Measurements from ENCODE around the gene SEMG1. TPM values are rescaled to one million over a fixed set of nuclear protein-coding genes. Genes with fewer than 3 reads are reported as not detected.

Gene SEMG1
- total RNA-seq, 1 experiment from 2014 or later = not detected

GRCh38 chr20:45258259-45258658, 51.4 kb downstream of the SEMG1 start:
- Mint-ChIP-seq H3K27ac (ENCODE audit: low read depth, unreplicated experiment) (no peak overlapping the region), H3K36me3 (ENCODE audit: insufficient read depth, unreplicated experiment) (no peaks in the 10 kb centered on the region), H3K9me3 (ENCODE audit: unreplicated experiment) (no peaks in the 10 kb centered on the region), H3K27me3 (ENCODE audit: insufficient read depth, unreplicated experiment) (no peaks in the 10 kb centered on the region), H3K4me1 (ENCODE audit: insufficient read depth, unreplicated experiment) (peaks cover 30% of the 10 kb centered on the region), H3K4me3 (ENCODE audit: unreplicated experiment) (no peak overlapping the region)
- POLR2A ChIA-PET = interaction anchor here (0.8 to 1.1 kb wide), 4 partner anchors 8 to 129 kb away, joined by 3 to 5 read pairs (median 4); no protein-coding TSS in a partner anchor
- no peak for TF ChIP-seq CTCF (IDR thresholded peaks at IDR 0.05; ENCODE audit: unreplicated experiment)
- no TSS peak for BruUV-seq (replicated peaks)
- no peak for DNase-seq (ENCODE audit: unreplicated experiment)
- intact Hi-C loops (cut with micrococcal nuclease) = no loop called here
- CTCF ChIA-PET = interaction anchor here (1.0 to 12.6 kb wide), 3 partner anchors 34 to 162 kb away, joined by 3 to 154 read pairs (median 5); no protein-coding TSS in a partner anchor

GRCh38 chr20:45258664-45259063, 51.8 kb downstream of the SEMG1 start:
- no peak overlapping the region for H3K27ac Mint-ChIP-seq (ENCODE audit: low read depth, unreplicated experiment)
- H3K4me3 Mint-ChIP-seq (ENCODE audit: unreplicated experiment) = no peak overlapping the region
- POLR2A ChIA-PET = interaction anchor here (0.8 to 1.1 kb wide), 3 partner anchors 9 to 129 kb away, joined by 3 to 5 read pairs (median 3); no protein-coding TSS in a partner anchor
- H3K36me3 Mint-ChIP-seq (ENCODE audit: insufficient read depth, unreplicated experiment) = no peaks in the 10 kb centered on the region
- CTCF ChIA-PET = interaction anchor here (0.6 to 12.6 kb wide), 4 partner anchors 34 to 511 kb away, joined by 3 to 154 read pairs (median 4); no protein-coding TSS in a partner anchor
- no peak for TF ChIP-seq CTCF (IDR thresholded peaks at IDR 0.05; ENCODE audit: unreplicated experiment)
- no peaks in the 10 kb centered on the region for H3K27me3 Mint-ChIP-seq (ENCODE audit: insufficient read depth, unreplicated experiment)
- no TSS peak for BruUV-seq (replicated peaks)
- H3K4me1 Mint-ChIP-seq (ENCODE audit: insufficient read depth, unreplicated experiment) = peaks cover 26% of the 10 kb centered on the region
- no peak for DNase-seq (ENCODE audit: unreplicated experiment)
- H3K9me3 Mint-ChIP-seq (ENCODE audit: unreplicated experiment) = no peaks in the 10 kb centered on the region
- intact Hi-C loops (cut with micrococcal nuclease) = no loop called here

Other genes starting within 250 kb of the SEMG1 start
- gene TOMM34, start 246.6 kb upstream of the SEMG1 start, total RNA-seq (2022) = 55.5 and 60.0 TPM in 2 replicates
- 47.7 and 51.4 TPM in 2 replicates for gene STK4, start 240.5 kb upstream of the SEMG1 start, total RNA-seq (2022)
- not detected in 2 replicates for gene KCNS1, start 105.9 kb upstream of the SEMG1 start, total RNA-seq (2022)
- gene WFDC5, start 91.9 kb upstream of the SEMG1 start, total RNA-seq (2022) = not detected in 2 replicates
- gene WFDC12, start 82.6 kb upstream of the SEMG1 start, total RNA-seq (2022) = not detected in 2 replicates
- 1.0 and 2.8 TPM in 2 replicates for gene PI3, start 32.1 kb upstream of the SEMG1 start, total RNA-seq (2022)
- gene SEMG2, start 14.3 kb downstream of the SEMG1 start, total RNA-seq (2022) = not detected in 2 replicates
- gene SLPI, start 47.5 kb downstream of the SEMG1 start, total RNA-seq (2022) = 273 and 284 TPM in 2 replicates
- not detected in 2 replicates for gene RBPJL, start 99.8 kb downstream of the SEMG1 start, total RNA-seq (2022)
- 0.20 TPM in 1 of 2 replicates, not detected in the other for gene MATN4, start 101.3 kb downstream of the SEMG1 start, total RNA-seq (2022)
- 180 and 209 TPM in 2 replicates for gene SDC4, start 141.4 kb downstream of the SEMG1 start, total RNA-seq (2022)
- 19.1 and 28.2 TPM in 2 replicates for gene SYS1, start 156.1 kb downstream of the SEMG1 start, total RNA-seq (2022)
- gene TP53TG5, start 171.3 kb downstream of the SEMG1 start, total RNA-seq (2022) = not detected in 2 replicates
- 9.1 and 13.0 TPM in 2 replicates for gene DBNDD2, start 201.3 kb downstream of the SEMG1 start, total RNA-seq (2022)
- 79.4 and 84.3 TPM in 2 replicates for gene PIGT, start 209.1 kb downstream of the SEMG1 start, total RNA-seq (2022)